HEK293T (cell line): ENCODE measurements around the gene UBE2B.
"Not testable (repeated sequence)": the region's sequence is repeated elsewhere in the genome, so short reads cannot be mapped to it uniquely, and the experiment has no call there.

Experiments used
- CTCF ChIA-PET: fragments of 350-600 bp; formaldehyde crosslinking; extraction: SDS; loops from one replicate; lab custom pipeline; 2021; ENCODE audit warnings: antibody characterized with exemption, inconsistent platforms; lab: Yijun Ruan, JAX
- POLR2A ChIA-PET: fragments of 350-600 bp; formaldehyde crosslinking; extraction: SDS; loops from one replicate; lab custom pipeline; 2020; ENCODE audit warnings: antibody characterized with exemption, inconsistent platforms; lab: Yijun Ruan, JAX
- DNase-seq: peaks from one replicate; pipeline ENCODE4 v3.0.0; 2012; ENCODE audit warnings: mixed read lengths; ENCODE audit errors: extremely low spot score
- ARNT ChIP-seq: fragments of 450-650 bp; IDR thresholded peaks from 2 replicates; pipeline ENCODE4 v1.6.1; 2017; ENCODE audit warnings: mild to moderate bottlenecking
- BHLHE40 ChIP-seq: fragments of 450-650 bp; IDR thresholded peaks from 2 replicates; pipeline ENCODE4 v1.6.1; 2016; ENCODE audit warnings: mild to moderate bottlenecking, moderate library complexity, borderline replicate concordance
- CTBP1 ChIP-seq: fragments of 450-650 bp; IDR thresholded peaks from 2 replicates; pipeline ENCODE4 v1.6.1; 2016; ENCODE audit warnings: borderline replicate concordance
- ELF4 ChIP-seq: fragments of 450-650 bp; IDR thresholded peaks from 2 replicates; pipeline ENCODE4 v1.6.1; 2017; ENCODE audit warnings: antibody characterized with exemption
- FOXA1 ChIP-seq: fragments of 450-650 bp; IDR thresholded peaks from 2 replicates; pipeline ENCODE4 v1.6.1; 2016; ENCODE audit warnings: mild to moderate bottlenecking
- FOXK2 ChIP-seq: fragments of 450-650 bp; IDR thresholded peaks from 2 replicates; pipeline ENCODE4 v1.6.1; 2016; ENCODE audit warnings: mild to moderate bottlenecking
- FOXM1 ChIP-seq: fragments of 450-650 bp; IDR thresholded peaks from 2 replicates; pipeline ENCODE4 v1.6.1; 2017; ENCODE audit warnings: mild to moderate bottlenecking, borderline replicate concordance
- HDGF ChIP-seq: fragments of 450-650 bp; IDR thresholded peaks from 2 replicates; pipeline ENCODE4 v1.6.1; 2017; ENCODE audit warnings: antibody characterized with exemption, borderline replicate concordance
- L3MBTL2 ChIP-seq: fragments of 450-650 bp; conservative IDR thresholded peaks from 2 replicates; pipeline ENCODE4 v1.6.1; 2016; ENCODE audit warnings: mild to moderate bottlenecking
- LEF1 ChIP-seq: fragments of 450-650 bp; IDR thresholded peaks from 2 replicates; pipeline ENCODE4 v1.6.1; 2017; ENCODE audit warnings: mild to moderate bottlenecking, borderline replicate concordance
- NFRKB ChIP-seq: fragments of 450-650 bp; IDR thresholded peaks from 2 replicates; pipeline ENCODE4 v1.6.1; 2016; ENCODE audit warnings: mild to moderate bottlenecking, moderate library complexity
- SP1 ChIP-seq: fragments of 450-650 bp; IDR thresholded peaks from 2 replicates; pipeline ENCODE4 v1.6.1; 2017
- SUZ12 ChIP-seq: fragments of 450-650 bp; IDR thresholded peaks from 2 replicates; pipeline ENCODE4 v1.6.1; 2016; ENCODE audit warnings: mild to moderate bottlenecking
- TARDBP ChIP-seq: fragments of 450-650 bp; IDR thresholded peaks from 2 replicates; pipeline ENCODE4 v1.6.1; 2016
- ZNF384 ChIP-seq: fragments of 450-650 bp; IDR thresholded peaks from 2 replicates; pipeline ENCODE4 v1.6.1; 2016
- TF ChIP-seq, protein P1 (sequence below): fragments of 450-650 bp; IDR thresholded peaks from 2 replicates; pipeline ENCODE4 v1.6.1; 2016

Gene UBE2B

GRCh38 chr5:134370871-134371833, at the start of gene UBE2B:
Gene UBE2B (plus strand): TSS chr5:134371569. CDS start chr5:134371596, 27 bp downstream.
- CTCF ChIA-PET = interaction anchor here (0.6 to 1.0 kb wide), 2 partner anchors 34 to 40 kb away, joined by 3 to 4 read pairs; partner anchors contain the start of gene CDKN2AIPNL
- TF ChIP-seq SUZ12 = no peak
- TF ChIP-seq BHLHE40 = peak; percentile 82
- TF ChIP-seq SP1 = peak; percentile 93
- TF ChIP-seq FOXM1 = no peak
- TF ChIP-seq L3MBTL2 = peak; percentile 93
- POLR2A ChIA-PET = interaction anchor here (0.5 to 2.0 kb wide), 18 partner anchors 8 to 210 kb away, joined by 3 to 15 read pairs (median 4); partner anchors contain the start of gene CDKN2AIPNL
- peak; percentile 82 for DNase-seq

- TF ChIP-seq LEF1 (no peak), FOXK2 (no peak), L3MBTL2 (no peak), SUZ12 (no peak), ARNT (no peak), ELF4 (no peak), HDGF (no peak), CTBP1 (no peak), FOXA1 (no peak)
- TF ChIP-seq, protein P1, sequence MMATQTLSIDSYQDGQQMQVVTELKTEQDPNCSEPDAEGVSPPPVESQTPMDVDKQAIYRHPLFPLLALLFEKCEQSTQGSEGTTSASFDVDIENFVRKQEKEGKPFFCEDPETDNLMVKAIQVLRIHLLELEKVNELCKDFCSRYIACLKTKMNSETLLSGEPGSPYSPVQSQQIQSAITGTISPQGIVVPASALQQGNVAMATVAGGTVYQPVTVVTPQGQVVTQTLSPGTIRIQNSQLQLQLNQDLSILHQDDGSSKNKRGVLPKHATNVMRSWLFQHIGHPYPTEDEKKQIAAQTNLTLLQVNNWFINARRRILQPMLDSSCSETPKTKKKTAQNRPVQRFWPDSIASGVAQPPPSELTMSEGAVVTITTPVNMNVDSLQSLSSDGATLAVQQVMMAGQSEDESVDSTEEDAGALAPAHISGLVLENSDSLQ = no peak
- ChIA-PET CTCF (no interaction called here), POLR2A (no interaction called here)
- no peak for DNase-seq
These were observed 44.0 kb upstream of the UBE2B start for GRCh38 chr5:134327327-134327726.

DNA sequence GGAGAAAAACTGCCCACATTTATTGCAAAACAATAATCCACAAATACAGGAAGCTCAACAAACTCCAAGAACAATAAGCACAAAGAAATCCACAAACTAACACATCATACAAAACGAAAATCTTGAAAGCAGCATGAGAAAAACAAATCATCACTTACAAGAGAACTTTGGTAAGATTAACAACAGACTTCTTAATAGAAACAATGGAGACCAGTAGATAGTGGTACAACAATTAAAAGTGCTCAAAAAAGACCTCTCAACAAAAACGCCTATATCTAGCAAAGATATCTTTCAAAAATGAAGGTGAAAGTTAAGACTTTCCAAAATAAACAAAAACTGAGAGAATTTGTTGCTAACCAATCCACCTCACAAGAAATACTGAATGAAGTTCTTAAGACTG, 42.8 kb upstream of the UBE2B start:
- TF ChIP-seq FOXA1 = no peak
- TF ChIP-seq, protein P1 = no peak
- no peak for TF ChIP-seq SP1
- no peak for TF ChIP-seq L3MBTL2
- no peak for TF ChIP-seq CTBP1
- TF ChIP-seq ELF4 = no peak
- TF ChIP-seq SUZ12 = no peak
- ChIA-PET POLR2A (no interaction called here), CTCF (interaction anchor here (0.7 kb wide), 1 partner anchor 1772 kb away, joined by 3 read pairs; no protein-coding TSS in a partner anchor)
- no peak for DNase-seq

DNA sequence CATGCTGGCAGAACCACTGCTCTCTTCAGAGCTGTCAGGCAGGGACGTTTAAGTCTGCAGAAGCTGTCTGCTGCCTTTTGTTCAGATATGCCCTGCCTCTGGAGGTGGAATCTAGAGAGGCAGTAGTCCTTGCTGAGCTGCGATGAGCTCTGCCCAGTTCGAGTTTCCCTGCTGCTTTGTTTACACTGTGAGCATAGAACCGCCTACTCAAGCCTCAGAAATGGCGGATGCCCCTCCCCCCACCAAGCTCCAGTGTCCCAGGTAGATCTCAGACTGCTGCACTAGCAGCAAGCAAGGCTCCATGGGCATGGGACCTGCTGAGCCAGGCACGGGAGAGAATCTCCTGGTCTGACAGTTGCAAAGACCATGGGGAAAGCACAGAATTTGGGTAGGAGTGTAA, 34.5 kb upstream of the UBE2B start:
- DNase-seq, POLR2A ChIA-PET, CTCF ChIA-PET: not testable (repeated sequence)

DNA sequence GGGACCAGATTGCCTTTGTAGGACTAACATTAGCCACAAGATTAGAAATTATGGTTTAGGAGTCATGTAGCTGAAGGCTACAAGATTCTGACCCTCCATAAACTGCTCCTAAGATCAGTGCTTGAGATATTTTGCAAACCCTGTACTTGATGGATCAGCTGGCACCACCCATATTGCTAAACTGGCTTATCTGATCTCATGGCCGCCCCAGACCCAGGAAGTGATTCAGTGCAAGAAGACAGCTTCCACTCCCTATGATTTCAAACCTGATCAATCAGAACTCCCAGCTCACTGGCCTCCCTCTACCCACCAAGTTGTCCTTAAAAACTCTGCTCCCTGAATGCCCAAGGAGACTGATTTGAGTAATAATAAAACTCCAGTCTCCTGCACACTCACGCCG, 27.9 kb upstream of the UBE2B start:
- POLR2A ChIA-PET, CTCF ChIA-PET: not testable (repeated sequence)

DNA sequence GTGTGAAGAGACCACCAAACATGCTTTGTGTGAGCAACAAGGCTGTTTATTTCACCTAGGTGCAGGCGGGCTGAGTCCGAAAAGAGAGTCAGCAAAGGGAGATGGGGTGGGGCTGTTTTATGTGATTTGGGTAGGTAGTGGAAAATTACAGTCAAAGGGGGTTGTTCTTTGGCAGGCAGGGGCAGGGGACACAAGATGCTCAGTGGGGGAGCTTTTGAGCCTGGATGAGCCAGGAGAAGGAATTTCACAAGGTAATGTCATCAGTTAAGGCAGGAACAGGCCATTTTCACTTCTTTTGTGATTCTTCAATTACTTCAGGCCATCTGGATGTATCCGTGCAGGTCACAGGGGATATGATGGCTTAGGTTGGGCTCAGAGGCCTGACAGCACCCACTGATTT, 25.9 kb upstream of the UBE2B start:
- CTCF ChIA-PET, POLR2A ChIA-PET, DNase-seq: not testable (repeated sequence)

More for the DNA sequence above, 27.9 kb upstream of the UBE2B start:
- not testable (repeated sequence) for DNase-seq

DNA sequence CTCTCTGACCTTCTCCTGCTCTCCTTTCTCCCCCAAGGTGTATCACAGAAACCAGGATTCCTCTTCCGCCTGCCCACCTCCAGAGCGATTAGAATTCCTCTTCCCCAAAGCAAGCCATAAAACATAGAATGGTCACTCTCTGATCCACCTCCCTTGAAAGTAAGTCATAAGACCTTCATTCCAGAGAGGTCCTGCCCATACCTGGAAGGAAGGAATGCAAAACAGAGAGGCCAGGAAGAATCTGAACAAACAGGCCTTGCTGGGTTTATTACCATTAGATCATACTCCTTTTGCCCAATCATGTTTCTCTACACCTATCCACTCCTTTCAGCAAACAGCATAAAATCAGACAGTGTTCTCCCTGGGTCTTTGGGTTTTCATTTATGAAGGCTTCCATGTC, 25.4 kb upstream of the UBE2B start:
- ChIA-PET CTCF (no interaction called here), POLR2A (no interaction called here)
- TF ChIP-seq SP1 (no peak), FOXA1 (no peak), LEF1 (no peak), ZNF384 (no peak), FOXK2 (no peak), SUZ12 (no peak), L3MBTL2 (no peak), CTBP1 (no peak)
- no peak for DNase-seq

DNA sequence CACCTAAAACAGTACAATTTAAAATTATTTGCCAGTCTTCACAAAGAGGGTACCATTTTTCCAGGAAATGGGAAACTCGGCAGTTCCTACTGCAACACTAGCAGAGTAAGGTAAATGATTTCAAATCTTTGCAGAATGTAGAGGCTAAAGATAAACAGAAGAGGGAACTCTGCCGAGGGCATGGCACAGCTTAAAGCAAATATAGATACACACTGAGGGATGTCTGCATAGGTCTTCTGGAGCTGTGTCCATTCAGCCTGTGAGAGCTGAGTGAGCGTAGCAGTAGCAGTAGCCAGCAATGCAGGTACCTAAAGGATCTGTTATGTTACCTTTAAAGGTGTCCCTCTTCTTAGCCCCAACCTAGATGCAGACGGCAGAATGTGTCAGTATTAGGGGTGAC, 21.9 kb upstream of the UBE2B start:
- POLR2A ChIA-PET = interaction anchor here (1.2 kb wide), 1 partner anchor 22 kb away, joined by 3 read pairs; the partner anchor contains the start of gene UBE2B
- DNase-seq = no peak
- CTCF ChIA-PET = no interaction called here
- no peak for TF ChIP-seq L3MBTL2
- TF ChIP-seq CTBP1 = no peak
- no peak for TF ChIP-seq TARDBP
- TF ChIP-seq NFRKB = no peak
- TF ChIP-seq SUZ12 = no peak
- no peak for TF ChIP-seq BHLHE40
- TF ChIP-seq, protein P1 = no peak
- no peak for TF ChIP-seq FOXA1
- TF ChIP-seq LEF1 = no peak
- no peak for TF ChIP-seq FOXK2
- no peak for TF ChIP-seq ZNF384
- no peak for TF ChIP-seq ARNT
- no peak for TF ChIP-seq FOXM1
- TF ChIP-seq ELF4 = no peak
- no peak for TF ChIP-seq SP1
